HG03378 (cell line): ENCODE results near the gene PPP1R15B.

Source experiments
- ATAC-seq: cut with Tn5 transposase; IDR thresholded peaks from one replicate; pipeline ENCODE4 v1.9.1; 2021; ENCODE audit warnings: mild to moderate bottlenecking, moderate library complexity; ENCODE audit not compliant: unreplicated experiment

The PPP1R15B gene

GRCh38 chr1:204411451-204412204 lies at the start of gene PPP1R15B:
Gene PPP1R15B (minus strand): TSS chr1:204411817. CDS start chr1:204411411, 406 bp downstream.
- peak; percentile 74 for ATAC-seq

- ATAC-seq = no peak
Measured at GRCh38 chr1:204460346-204460745, 48.7 kb upstream of the PPP1R15B start.

GRCh38 chr1:204459706-204460105 lies 48.1 kb upstream of the PPP1R15B start:
- ATAC-seq = no peak

GRCh38 chr1:204457666-204458065 lies 46.0 kb upstream of the PPP1R15B start:
- ATAC-seq = no peak

GRCh38 chr1:204456826-204457442 lies 45.3 kb upstream of the PPP1R15B start:
- no peak for ATAC-seq

GRCh38 chr1:204455831-204456145 lies 44.2 kb upstream of the PPP1R15B start:
- no peak for ATAC-seq

- ATAC-seq = no peak
Measured at GRCh38 chr1:204455063-204455830, 43.6 kb upstream of the PPP1R15B start.

- no peak for ATAC-seq
Measured at GRCh38 chr1:204454476-204454875, 42.9 kb upstream of the PPP1R15B start.

- ATAC-seq = peak; percentile 70
Measured at GRCh38 chr1:204453141-204453772, 41.6 kb upstream of the PPP1R15B start.

GRCh38 chr1:204451352-204452124 lies 39.9 kb upstream of the PPP1R15B start:
- no peak for ATAC-seq

- ATAC-seq = no peak
Measured at GRCh38 chr1:204450461-204451257, 39.0 kb upstream of the PPP1R15B start.

GRCh38 chr1:204449678-204450280 lies 38.2 kb upstream of the PPP1R15B start:
- ATAC-seq = no peak

- no peak for ATAC-seq
Measured at GRCh38 chr1:204448991-204449677, 37.5 kb upstream of the PPP1R15B start.

- ATAC-seq = no peak
Measured at GRCh38 chr1:204448344-204448964, 36.8 kb upstream of the PPP1R15B start.

- no peak for ATAC-seq
Measured at GRCh38 chr1:204447736-204448135, 36.1 kb upstream of the PPP1R15B start.

- no peak for ATAC-seq
Measured at GRCh38 chr1:204447190-204447589, 35.6 kb upstream of the PPP1R15B start.

- ATAC-seq = no peak
Measured at GRCh38 chr1:204446413-204447111, 34.9 kb upstream of the PPP1R15B start.
